H1 (cell line): Measurements from ENCODE around the gene LMAN1. TPM values are rescaled to one million over a fixed set of nuclear protein-coding genes. Genes with fewer than 3 reads are reported as not detected.

ENCODE experiments used
- CTCF ChIA-PET: fragments of 300-600 bp; sonication (Branson Sonifier 250); formaldehyde crosslinking; loops from one replicate; lab custom pipeline; 2021; ENCODE audit not compliant: partially characterized antibody; lab: Charles Lee
- POLR2A ChIA-PET: fragments of 300-600 bp; sonication (Branson Sonifier 250); formaldehyde crosslinking; loops from one replicate; lab custom pipeline; 2021; ENCODE audit warnings: inconsistent platforms; ENCODE audit not compliant: partially characterized antibody; lab: Charles Lee
- DNase-seq, 2 experiments: peaks; one replicate each; pipeline versions ENCODE4 v3.0.0 to v3.0.0-alpha.2; 2010 to 2022; ENCODE audit warnings: low spot score in 2 of 2, low read depth in 1 of 2, mixed read lengths in 1 of 2
- FAIRE-seq: peaks from 2 replicates; lab custom pipeline; 2011; peaks lifted over from hg19 to GRCh38; lab: Jason Lieb, UNC
- H2AFZ ChIP-seq: 2 replicates; pipeline ENCODE4 v1.8.1; 2012; ENCODE audit warnings: low read length, inconsistent platforms
- H2AK5ac ChIP-seq: 2 replicates; pipeline ENCODE4 v1.6.1; 2013; ENCODE audit warnings: low read depth, low read length
- H2BK120ac ChIP-seq: replicated peaks from 2 replicates; pipeline ENCODE3; 2013; ENCODE audit warnings: low read depth, low read length, inconsistent platforms
- H2BK12ac ChIP-seq: 2 replicates; pipeline ENCODE4 v1.6.1; 2013; ENCODE audit warnings: low read depth, low read length
- H2BK15ac ChIP-seq: 2 replicates; pipeline ENCODE4 v1.6.1; 2013; ENCODE audit warnings: low read length
- H2BK20ac ChIP-seq: 2 replicates; pipeline ENCODE4 v1.6.1; 2013; ENCODE audit warnings: low read length
- H2BK5ac ChIP-seq: 2 replicates; pipeline ENCODE4 v1.6.1; 2013; ENCODE audit warnings: low read depth, low read length
- H3K14ac ChIP-seq: 2 replicates; pipeline ENCODE4 v1.6.1; 2013; ENCODE audit warnings: inconsistent platforms; ENCODE audit not compliant: insufficient read length
- H3K18ac ChIP-seq: 2 replicates; pipeline ENCODE4 v1.6.1; 2013; ENCODE audit warnings: low read length; ENCODE audit errors: extremely low read depth
- H3K23ac ChIP-seq: 2 replicates; pipeline ENCODE4 v1.6.1; 2013; ENCODE audit warnings: inconsistent platforms; ENCODE audit not compliant: insufficient read length
- H3K23me2 ChIP-seq: 2 replicates; pipeline ENCODE4 v1.6.1; 2013; ENCODE audit warnings: low read depth, low read length
- H3K27ac ChIP-seq: 2 replicates; pipeline ENCODE4 v1.6.1; 2011; ENCODE audit warnings: low read depth, low read length, inconsistent platforms
- H3K27me3 ChIP-seq, 4 experiments: replicated peaks in 1 of 4; 1 replicate in 1 of 4; 2 replicates in 3 of 4; pipeline versions ENCODE4 v1.6.1 to v1.8.1; 2011 to 2013; ENCODE audit warnings: low read length in 3 of 4, mild to moderate bottlenecking in 3 of 4, inconsistent platforms in 2 of 4, mixed read lengths in 2 of 4, moderate library complexity in 1 of 4; ENCODE audit not compliant: control insufficient read depth in 3 of 4, insufficient read depth in 3 of 4; ENCODE audit errors: extremely low read depth in 1 of 4
- H3K36me3 ChIP-seq, 4 experiments: 2 replicates each; pipeline versions ENCODE4 v1.6.1 to v1.8.1; 2011 to 2013; ENCODE audit warnings: mild to moderate bottlenecking in 4 of 4, low read length in 3 of 4, moderate library complexity in 2 of 4, control low read depth in 1 of 4, inconsistent platforms in 1 of 4; ENCODE audit not compliant: insufficient read depth in 4 of 4, control insufficient read depth in 2 of 4
- H3K4ac ChIP-seq: replicated peaks from 2 replicates; pipeline ENCODE3; 2013; ENCODE audit warnings: low read length, low read depth, mixed read lengths, inconsistent platforms; ENCODE audit not compliant: insufficient read length
- H3K4me1 ChIP-seq, 4 experiments: replicated peaks in 1 of 4; 1 replicate in 1 of 4; 2 replicates in 3 of 4; pipeline versions ENCODE4 v1.6.1 to v1.8.1; 2011 to 2013; ENCODE audit warnings: low read length in 3 of 4, inconsistent platforms in 2 of 4, mixed read lengths in 1 of 4; ENCODE audit not compliant: insufficient read depth in 4 of 4, control insufficient read depth in 3 of 4
- H3K4me2 ChIP-seq, 2 experiments: 2 replicates each; pipeline versions ENCODE4 v1.6.1 to v1.8.1; 2011 to 2013; ENCODE audit warnings: low read depth in 2 of 2, low read length in 2 of 2, control low read depth in 1 of 2, inconsistent platforms in 1 of 2, mild to moderate bottlenecking in 1 of 2; ENCODE audit not compliant: insufficient read depth in 1 of 2
- H3K4me3 ChIP-seq, 4 experiments: fragments of 200-600, 300-600 bp in 1 of 4; sonication (generic), shearing (Covaris generic), sonication (Bioruptor Twin) in 1 of 4; 2 replicates each; pipeline versions ENCODE4 v1.5.1 to v1.8.1; 2011 to 2016; ENCODE audit warnings: low read length in 4 of 4, low read depth in 3 of 4, control low read depth in 2 of 4, inconsistent platforms in 2 of 4, mild to moderate bottlenecking in 2 of 4, mixed read lengths in 1 of 4, moderate library complexity in 1 of 4; ENCODE audit not compliant: insufficient read depth in 2 of 4; ENCODE audit errors: extremely low read depth in 1 of 4
- H3K56ac ChIP-seq: replicated peaks from 2 replicates; pipeline ENCODE3; 2013; ENCODE audit warnings: low read depth, mild to moderate bottlenecking, mixed read lengths, low read length, inconsistent platforms; ENCODE audit not compliant: insufficient read length
- H3K79me1 ChIP-seq: 2 replicates; pipeline ENCODE4 v1.6.1; 2013; ENCODE audit warnings: low read depth, low read length, control low read depth
- H3K79me2 ChIP-seq, 2 experiments: 2 replicates each; pipeline versions ENCODE4 v1.6.1 to v1.8.1; 2012 to 2013; ENCODE audit warnings: low read length in 2 of 2, mild to moderate bottlenecking in 2 of 2, inconsistent platforms in 1 of 2; ENCODE audit not compliant: insufficient read depth in 2 of 2, control insufficient read depth in 1 of 2
- H3K9ac ChIP-seq, 4 experiments: replicated peaks in 1 of 4; 1 replicate in 1 of 4; 2 replicates in 3 of 4; pipeline versions ENCODE4 v1.6.1 to v1.8.1; 2011 to 2013; ENCODE audit warnings: low read depth in 3 of 4, low read length in 3 of 4, control low read depth in 2 of 4, mild to moderate bottlenecking in 2 of 4, moderate library complexity in 2 of 4, inconsistent platforms in 1 of 4; ENCODE audit errors: extremely low read depth in 1 of 4
- H3K9me3 ChIP-seq, 2 experiments: 2 replicates each; pipeline versions ENCODE4 v1.6.1 to v1.8.1; 2012 to 2013; ENCODE audit warnings: mild to moderate bottlenecking in 2 of 2, moderate library complexity in 2 of 2, control low read depth in 1 of 2, inconsistent platforms in 1 of 2, low read depth in 1 of 2, low read length in 1 of 2, mixed read lengths in 1 of 2; ENCODE audit not compliant: insufficient read depth in 2 of 2
- H4K20me1 ChIP-seq, 2 experiments: replicated peaks in 1 of 2; 2 replicates each; pipeline versions ENCODE3 to v1.8.1; 2011 to 2013; ENCODE audit warnings: inconsistent platforms in 2 of 2, low read length in 2 of 2, mild to moderate bottlenecking in 1 of 2; ENCODE audit not compliant: insufficient read depth in 2 of 2, control insufficient read depth in 1 of 2
- H4K5ac ChIP-seq: 2 replicates; pipeline ENCODE4 v1.6.1; 2013; ENCODE audit warnings: low read length, low read depth, mixed read lengths, inconsistent platforms; ENCODE audit not compliant: insufficient read length
- H4K8ac ChIP-seq: 2 replicates; pipeline ENCODE4 v1.8.0; 2013; ENCODE audit warnings: mild to moderate bottlenecking, moderate library complexity, low read length, inconsistent platforms; ENCODE audit not compliant: insufficient read depth; ENCODE audit errors: extremely low read depth
- H4K91ac ChIP-seq: replicated peaks from 2 replicates; pipeline ENCODE3; 2013; ENCODE audit warnings: low read length, mixed read lengths, inconsistent platforms; ENCODE audit not compliant: insufficient read length
- EGR1 ChIP-seq: IDR thresholded peaks from 2 replicates; pipeline ENCODE4 v1.6.1; 2011; ENCODE audit warnings: low read depth, low read length, borderline replicate concordance
- EZH2 ChIP-seq: fragments of 200-600 bp; sonication (generic); IDR thresholded peaks from 2 replicates; pipeline ENCODE4 v1.7.1; 2012; ENCODE audit warnings: low read depth, mild to moderate bottlenecking, moderate library complexity, low read length, inconsistent platforms; ENCODE audit not compliant: severe bottlenecking
- RNF2 ChIP-seq: fragments of 200-900, 300-1000 bp; sonication (generic); IDR thresholded peaks from 2 replicates; pipeline ENCODE4 v1.7.1; 2016; ENCODE audit warnings: borderline replicate concordance, low read depth, mild to moderate bottlenecking, antibody characterized with exemption, low read length; ENCODE audit not compliant: poor library complexity, severe bottlenecking; ENCODE audit errors: missing control alignments
- WGBS, 2 experiments: shearing (Covaris generic) in 1 of 2; methylation state at CpG; one replicate each; pipeline versions ENCODE4 v1.1.6 to v1.1.7; 2013 to 2015; ENCODE audit warnings: low lambda C conversion rate in 2 of 2, mixed read lengths in 2 of 2, inconsistent platforms in 1 of 2, low coverage in 1 of 2, missing lambda C conversion rate in 1 of 2; ENCODE audit not compliant: insufficient replicate concordance in 2 of 2, insufficient coverage in 1 of 2, insufficient read length in 1 of 2; ENCODE audit errors: extremely low coverage in 1 of 2, missing lambda C conversion rate in 1 of 2; 5-methylcytosine and 5-hydroxymethylcytosine counted together
- polyA plus RNA-seq, 7 experiments: library from polyadenylated mRNA; depleted of rRNA in 3 of 7; stranded (reverse) in 5 of 7; unstranded in 2 of 7; fragments of >200 nt in 5 of 7; fragments of 200-250 nt in 2 of 7; gene quantifications; 1 replicate in 5 of 7; 2 replicates in 1 of 7; 4 replicates in 1 of 7; pipeline versions ENCODE4 v1.2.1 to v1.2.3, GENCODE V29; 2011 to 2013; ENCODE audit warnings: missing spikeins in 2 of 7, mixed read lengths in 2 of 7
- total RNA-seq: library from RNA; stranded (reverse); fragmentation: NEBNext Ultra II Directional; extraction: Animal tissue kit (Norgen Biotek cat#: 25700); gene quantifications from 2 replicates; pipeline ENCODE4 v1.2.1, GENCODE V29; 2021

Gene LMAN1
- total and polyA plus RNA-seq, 2 of the 8 experiments (the other 6 are each of a cell fraction or from before 2014, with no cell fraction given), result 20.3 to 73.6 TPM

GRCh38 chr18:59357928-59358327, 1.1 kb downstream of the LMAN1 start:
- H2BK20ac ChIP-seq, result no peak overlapping the region
- H4K91ac ChIP-seq, result no peak overlapping the region
- no peak overlapping the region for H4K8ac ChIP-seq
- H2BK5ac ChIP-seq, result no peak overlapping the region
- H2BK15ac ChIP-seq, result no peak overlapping the region
- H3K27me3 ChIP-seq, result peaks cover 0 to 9% (median 5%) of the 10 kb centered on the region in 4 experiments; a peak in 4 of 7 replicates
- H3K79me2 ChIP-seq, result peaks cover 0 to 29% of the 10 kb centered on the region in 2 experiments; a peak in 3 of 4 replicates
- H3K4me2 ChIP-seq, result peak overlapping the region; percentile 59 to 69
- H3K23me2 ChIP-seq, result no peaks in the 10 kb centered on the region
- H3K18ac ChIP-seq, result no peak overlapping the region
- peaks cover 15 to 29% (median 19%) of the 10 kb centered on the region in 4 experiments for H3K36me3 ChIP-seq
- no peaks in the 10 kb centered on the region for H3K9me3 ChIP-seq
- no peaks in the 10 kb centered on the region for H3K79me1 ChIP-seq
- H2BK12ac ChIP-seq, result no peak overlapping the region
- H3K4me3 ChIP-seq, result peak overlapping the region; percentile 84 to 93 (median 88)
- CTCF ChIA-PET, result interaction anchor here (0.6 to 1.4 kb wide), 2 partner anchors 49 to 275 kb away, joined by 3 to 4 read pairs; no protein-coding TSS in a partner anchor
- H3K9ac ChIP-seq, result no peak overlapping the region; a peak in 1 of 7 replicates
- H2BK120ac ChIP-seq, result no peak overlapping the region
- H3K14ac ChIP-seq, result no peak overlapping the region
- H4K5ac ChIP-seq, result no peak overlapping the region
- H3K4me1 ChIP-seq, result no peaks in the 10 kb centered on the region; a peak in 2 of 7 replicates
- FAIRE-seq (no peak), DNase-seq (no peak)
- WGBS, 2 experiments, result 66% methylated on average over 4 of the region's 4 CpGs; no CpG with 5 or more reads in 1 of the 2 experiments
- H3K27ac ChIP-seq, result no peak overlapping the region
- peaks cover 0 to 6% of the 10 kb centered on the region in 2 experiments for H4K20me1 ChIP-seq
- H3K56ac ChIP-seq, result no peak overlapping the region
- TF ChIP-seq EZH2 (no peak), EGR1 (no peak), RNF2 (no peak)
- no peak overlapping the region for H3K4ac ChIP-seq
- H2AK5ac ChIP-seq, result no peak overlapping the region
- H3K23ac ChIP-seq, result no peak overlapping the region
- POLR2A ChIA-PET, result no interaction called here
- H2AFZ ChIP-seq, result no peak overlapping the region
